Stimulated activated naive CD4-positive, alpha-beta T cell (primary cell): ENCODE measurements around the gene PER1.

Source experiments
- DNase-seq, 6 experiments: peaks; one replicate each; lab custom pipeline; 2025; lab: John Stamatoyannopoulos, UW

Gene PER1

GRCh38 chr17:8153031-8153451, 837 bp upstream of the PER1 start:
- peak in 2 of 6 experiments; percentile 28 to 63 for DNase-seq

- DNase-seq = peak in 5 of 6 experiments; percentile 46 to 87 (median 62)
Observed at GRCh38 chr17:8151641-8152111, 528 bp downstream of the PER1 start.

- peak; percentile 87 to 93 (median 90) for DNase-seq
Observed at GRCh38 chr17:8151120-8151640, 1.0 kb downstream of the PER1 start.

GRCh38 chr17:8150194-8151119, 1.7 kb downstream of the PER1 start:
- no peak for DNase-seq

GRCh38 chr17:8149419-8150193, 2.6 kb downstream of the PER1 start:
- DNase-seq = no peak

GRCh38 chr17:8148560-8148959, 3.6 kb downstream of the PER1 start:
- DNase-seq = no peak

GRCh38 chr17:8147805-8148404, 4.3 kb downstream of the PER1 start:
- no peak for DNase-seq

- DNase-seq = no peak
Observed at GRCh38 chr17:8147141-8147804, 4.9 kb downstream of the PER1 start.

- no peak for DNase-seq
Observed at GRCh38 chr17:8146381-8147140, 5.6 kb downstream of the PER1 start.

GRCh38 chr17:8145811-8146210, 6.4 kb downstream of the PER1 start:
- DNase-seq = no peak

- no peak for DNase-seq
Observed at GRCh38 chr17:8144401-8145231, 7.6 kb downstream of the PER1 start.

GRCh38 chr17:8143581-8144400, 8.4 kb downstream of the PER1 start:
- no peak for DNase-seq

- DNase-seq = no peak
Observed at GRCh38 chr17:8142887-8143580, 9.2 kb downstream of the PER1 start.

- no peak for DNase-seq
Observed at GRCh38 chr17:8142158-8142886, 9.9 kb downstream of the PER1 start.

- DNase-seq = no peak
Observed at GRCh38 chr17:8141741-8142140, 10.5 kb downstream of the PER1 start.

GRCh38 chr17:8141045-8141444, 11.2 kb downstream of the PER1 start:
- no peak for DNase-seq
